LNCaP clone FGC (cell line): Measurements from ENCODE around the gene RPL39L.
"Not testable (repeated sequence)": the region's sequence is repeated elsewhere in the genome, so short reads cannot be mapped to it uniquely, and the experiment has no call there.

ENCODE experiments used
- DNase-seq: peaks from one replicate; pipeline ENCODE4 v3.0.0-alpha.2; 2011; ENCODE audit warnings: low read depth
- H3K4me3 ChIP-seq: 2 replicates; pipeline ENCODE4 v1.5.1; 2011; ENCODE audit warnings: mild to moderate bottlenecking, low read depth, low read length, control low read depth
- CTCF ChIP-seq: IDR thresholded peaks from 2 replicates; pipeline ENCODE4 v1.5.1; 2012; ENCODE audit warnings: mild to moderate bottlenecking; ENCODE audit not compliant: control insufficient read depth, insufficient read depth; ENCODE audit errors: extremely low read depth

The RPL39L gene

GRCh38 chr3:187183210-187183862 is 44.0 kb upstream of the RPL39L start:
- no peak for DNase-seq

GRCh38 chr3:187181454-187182170 is 42.3 kb upstream of the RPL39L start:
- no peak for DNase-seq
- TF ChIP-seq CTCF, result no peak
- no peak overlapping the region for H3K4me3 ChIP-seq

More at GRCh38 chr3:187183210-187183862, 44.0 kb upstream of the RPL39L start:
- no peak overlapping the region for H3K4me3 ChIP-seq
- no peak for TF ChIP-seq CTCF

- no peak overlapping the region for H3K4me3 ChIP-seq
- DNase-seq, result no peak
- no peak for TF ChIP-seq CTCF
Observed at GRCh38 chr3:187172929-187173328, 33.6 kb upstream of the RPL39L start.

- not testable (repeated sequence) for DNase-seq, H3K4me3 ChIP-seq
Observed at GRCh38 chr3:187170911-187171310, 31.6 kb upstream of the RPL39L start.

- DNase-seq, result peak; percentile 11
- no peak for TF ChIP-seq CTCF
Observed at GRCh38 chr3:187169231-187169960, 30.1 kb upstream of the RPL39L start.

GRCh38 chr3:187167777-187168176 is 28.5 kb upstream of the RPL39L start:
- H3K4me3 ChIP-seq, result no peak overlapping the region
- no peak for DNase-seq

More at GRCh38 chr3:187169231-187169960, 30.1 kb upstream of the RPL39L start:
- H3K4me3 ChIP-seq, result no peak overlapping the region

More at GRCh38 chr3:187167777-187168176, 28.5 kb upstream of the RPL39L start:
- no peak for TF ChIP-seq CTCF
